ENCODE results near the gene DPY19L1.
"Not testable (repeated sequence)": the region's sequence is repeated elsewhere in the genome, so short reads cannot be mapped to it uniquely, and the experiment has no call there.

The DPY19L1 gene

GRCh38 chr7:34918198-34918861, 119.0 kb downstream of the DPY19L1 start:
- not testable (repeated sequence) for DNase-seq (ENCODE audit: low read depth)

- not testable (repeated sequence) for DNase-seq (ENCODE audit: low read depth)
These were observed 119.8 kb downstream of the DPY19L1 start for GRCh38 chr7:34917515-34917914.

GRCh38 chr7:34916267-34916666, 121.0 kb downstream of the DPY19L1 start:
- DNase-seq (ENCODE audit: low read depth): no peak

- DNase-seq (ENCODE audit: low read depth): no peak
These were observed 125.0 kb downstream of the DPY19L1 start for GRCh38 chr7:34912236-34912635.

- DNase-seq (ENCODE audit: low read depth): not testable (repeated sequence)
These were observed 130.9 kb downstream of the DPY19L1 start for GRCh38 chr7:34906266-34906850.

GRCh38 chr7:34904987-34905386, 132.3 kb downstream of the DPY19L1 start:
- no peak for DNase-seq (ENCODE audit: low read depth)

- DNase-seq (ENCODE audit: low read depth): not testable (repeated sequence)
These were observed 133.4 kb downstream of the DPY19L1 start for GRCh38 chr7:34903921-34904320.

- DNase-seq (ENCODE audit: low read depth): no peak
These were observed 135.1 kb downstream of the DPY19L1 start for GRCh38 chr7:34902182-34902581.

- no peak for DNase-seq (ENCODE audit: low read depth)
These were observed 136.3 kb downstream of the DPY19L1 start for GRCh38 chr7:34900891-34901513.

GRCh38 chr7:34895202-34895601, 142.1 kb downstream of the DPY19L1 start:
- DNase-seq (ENCODE audit: low read depth): no peak

GRCh38 chr7:34889951-34890350, 147.3 kb downstream of the DPY19L1 start:
- no peak for DNase-seq (ENCODE audit: low read depth)

GRCh38 chr7:34886856-34887255, 150.4 kb downstream of the DPY19L1 start:
- DNase-seq (ENCODE audit: low read depth): no peak

- DNase-seq (ENCODE audit: low read depth): not testable (repeated sequence)
These were observed 153.4 kb downstream of the DPY19L1 start for GRCh38 chr7:34883855-34884254.

- DNase-seq (ENCODE audit: low read depth): no peak
These were observed 157.4 kb downstream of the DPY19L1 start for GRCh38 chr7:34879871-34880270.

GRCh38 chr7:34878944-34879735, 158.1 kb downstream of the DPY19L1 start:
- DNase-seq (ENCODE audit: low read depth): not testable (repeated sequence)

Measured in fibroblast of gingiva (primary cell).